Measurements from ENCODE around the gene GFOD1. TPM values are rescaled to one million over a fixed set of nuclear protein-coding genes. Genes with fewer than 3 reads are reported as not detected.

Gene GFOD1
- total and polyA plus RNA-seq, 4 donors, result 2.6 to 16.8 (median 5.0) TPM

GRCh38 chr6:13407709-13408695 is 79.4 kb downstream of the GFOD1 start:
- H3K4me3 ChIP-seq (ENCODE audit: low read depth in 1 of 3, low read length in 3 of 3), result no peak overlapping the region
- DNase-seq (ENCODE audit: low spot score), result peak; percentile 73
- WGBS, result 38% methylated on average over 12 of the region's 12 CpGs
- no peaks in the 10 kb centered on the region for H3K36me3 ChIP-seq (ENCODE audit: control insufficient read depth in 4 of 4, insufficient read depth in 3 of 4, low read depth in 1 of 4, low read length in 3 of 4)
- peak overlapping the region; percentile 47 to 75 for H3K27ac ChIP-seq (ENCODE audit: low read depth in 1 of 2, low read length in 2 of 2)
- H3K27me3 ChIP-seq (ENCODE audit: control insufficient read depth in 4 of 4, insufficient read depth in 4 of 4, low read length in 3 of 4), result no peaks in the 10 kb centered on the region
- H3K4me1 ChIP-seq (ENCODE audit: control insufficient read depth in 4 of 4, insufficient read depth in 4 of 4, low read length in 3 of 4), result peaks cover 15 to 72% (median 61%) of the 10 kb centered on the region in 4 donors
- TF ChIP-seq HNF4G (IDR thresholded peaks at IDR 0.05) (peak; percentile 71), RAD21 (IDR thresholded peaks at IDR 0.05) (peak; percentile 45 to 52), NR2F2 (IDR thresholded peaks at IDR 0.05) (peak; percentile 76), EGR1 (IDR thresholded peaks at IDR 0.05; ENCODE audit: low read depth in 2 of 2) (peak in 1 of 2 donors; percentile 50), CTCF (IDR thresholded peaks at IDR 0.05; ENCODE audit: low read depth, low read length, missing input control) (no peak), YY1 (IDR thresholded peaks at IDR 0.05) (no peak), HNF4A (conservative IDR thresholded peaks at IDR 0.05) (peak; percentile 91), FOXA1 (IDR thresholded peaks at IDR 0.05) (no peak), FOXA2 (IDR thresholded peaks at IDR 0.05) (peak; percentile 45), MAX (IDR thresholded peaks at IDR 0.05) (peak; percentile 82), RXRA (IDR thresholded peaks at IDR 0.05) (peak; percentile 93 to 94), ZBTB33 (IDR thresholded peaks at IDR 0.05) (peak; percentile 67), REST (IDR thresholded peaks at IDR 0.05) (peak; percentile 37), GABPA (IDR thresholded peaks at IDR 0.05 in 1 of 2, conservative IDR thresholded peaks at IDR 0.05 in 1 of 2) (peak in 1 of 2 donors; percentile 46), JUND (IDR thresholded peaks at IDR 0.05) (peak; percentile 81 to 82), ATF3 (IDR thresholded peaks at IDR 0.05) (peak; percentile 99), TAF1 (conservative IDR thresholded peaks at IDR 0.05) (no peak), SP1 (IDR thresholded peaks at IDR 0.05) (peak; percentile 84)
- H3K9ac ChIP-seq (ENCODE audit: low read depth in 1 of 2, low read length in 2 of 2), result no peak overlapping the region
- no peaks in the 10 kb centered on the region for H3K9me3 ChIP-seq (ENCODE audit: control insufficient read depth in 4 of 4, low read length in 3 of 4)
